Osteoblast (primary cell): ENCODE measurements around the gene SIAE. TPM values are rescaled to one million over a fixed set of nuclear protein-coding genes. Genes with fewer than 3 reads are reported as not detected.

Experiments used
- DNase-seq: peaks from one replicate; pipeline ENCODE4 v3.0.0; 2011; ENCODE audit warnings: low spot score, mixed read lengths; ENCODE audit not compliant: insufficient read length; ENCODE audit errors: missing footprints
- H2AFZ ChIP-seq: 2 replicates; pipeline ENCODE4 v1.6.0; 2011; ENCODE audit warnings: mild to moderate bottlenecking, low read length
- H3K27ac ChIP-seq: 2 replicates; pipeline ENCODE4 v1.5.1; 2011; ENCODE audit warnings: mild to moderate bottlenecking, low read depth, low read length, moderate library complexity
- H3K27me3 ChIP-seq: 2 replicates; pipeline ENCODE4 v1.6.0; 2012; ENCODE audit warnings: mild to moderate bottlenecking, control low read depth, inconsistent platforms, low read length, moderate library complexity; ENCODE audit not compliant: insufficient read depth
- H3K36me3 ChIP-seq: 2 replicates; pipeline ENCODE4 v1.5.1; 2011; ENCODE audit warnings: mild to moderate bottlenecking, low read length, control low read depth, moderate library complexity; ENCODE audit not compliant: insufficient read depth
- H3K4me1 ChIP-seq: 2 replicates; pipeline ENCODE4 v1.5.1; 2011; ENCODE audit warnings: mild to moderate bottlenecking, low read length, control low read depth, moderate library complexity; ENCODE audit not compliant: insufficient read depth
- H3K4me2 ChIP-seq: 2 replicates; pipeline ENCODE4 v1.6.0; 2011; ENCODE audit warnings: mild to moderate bottlenecking, low read length; ENCODE audit not compliant: insufficient read depth
- H3K4me3 ChIP-seq: fragments of 200-600 bp; sonication (generic); 3 replicates; pipeline ENCODE4 v1.5.1; 2012; ENCODE audit warnings: mild to moderate bottlenecking, low read length, inconsistent platforms; ENCODE audit not compliant: insufficient read depth
- H3K79me2 ChIP-seq: 2 replicates; pipeline ENCODE4 v1.6.0; 2012; ENCODE audit warnings: mild to moderate bottlenecking, low read length, control low read depth, inconsistent platforms; ENCODE audit not compliant: insufficient read depth
- H3K9me3 ChIP-seq: 2 replicates; pipeline ENCODE4 v1.5.1; 2011; ENCODE audit warnings: low read depth, low read length, control low read depth
- H4K20me1 ChIP-seq: 2 replicates; pipeline ENCODE4 v1.6.0; 2012; ENCODE audit warnings: mild to moderate bottlenecking, low read length, control low read depth; ENCODE audit not compliant: insufficient read depth
- total RNA-seq: library from RNA; depleted of rRNA; stranded (reverse); fragments of >200 nt; gene quantifications from 2 replicates; pipeline ENCODE4 v1.2.3, GENCODE V29; 2012
- TF ChIP-seq, protein P1 (sequence below): IDR thresholded peaks from 2 replicates; pipeline ENCODE4 v1.5.1; 2011; ENCODE audit warnings: mild to moderate bottlenecking, low read depth, low read length, moderate library complexity; ENCODE audit errors: extremely low read depth

SIAE gene
- total RNA-seq, 1 donor, result 10.5 TPM

DNA sequence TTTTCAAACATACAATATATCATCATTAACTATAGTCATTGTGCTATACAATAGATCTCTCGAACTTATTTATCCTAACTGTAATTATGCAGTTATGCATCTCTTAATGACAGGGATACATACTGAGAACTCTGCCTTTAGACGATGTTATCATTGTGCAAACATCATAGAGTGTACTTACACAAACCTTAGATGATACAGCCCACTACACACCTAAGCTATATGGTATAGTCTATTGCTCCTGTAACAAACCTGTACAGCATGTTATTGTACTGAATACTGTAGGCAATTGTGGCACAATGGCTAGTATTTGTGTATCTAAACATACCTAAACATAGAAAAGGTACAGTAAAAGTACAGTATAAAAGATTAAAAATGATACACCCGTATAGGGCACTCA lies 38.9 kb upstream of the SIAE start:
- H3K4me1 ChIP-seq, result peaks cover under 1% of the 10 kb centered on the region
- no peaks in the 10 kb centered on the region for H4K20me1 ChIP-seq
- no peak overlapping the region for H3K4me2 ChIP-seq
- H3K9me3 ChIP-seq, result no peaks in the 10 kb centered on the region
- TF ChIP-seq, protein P1, sequence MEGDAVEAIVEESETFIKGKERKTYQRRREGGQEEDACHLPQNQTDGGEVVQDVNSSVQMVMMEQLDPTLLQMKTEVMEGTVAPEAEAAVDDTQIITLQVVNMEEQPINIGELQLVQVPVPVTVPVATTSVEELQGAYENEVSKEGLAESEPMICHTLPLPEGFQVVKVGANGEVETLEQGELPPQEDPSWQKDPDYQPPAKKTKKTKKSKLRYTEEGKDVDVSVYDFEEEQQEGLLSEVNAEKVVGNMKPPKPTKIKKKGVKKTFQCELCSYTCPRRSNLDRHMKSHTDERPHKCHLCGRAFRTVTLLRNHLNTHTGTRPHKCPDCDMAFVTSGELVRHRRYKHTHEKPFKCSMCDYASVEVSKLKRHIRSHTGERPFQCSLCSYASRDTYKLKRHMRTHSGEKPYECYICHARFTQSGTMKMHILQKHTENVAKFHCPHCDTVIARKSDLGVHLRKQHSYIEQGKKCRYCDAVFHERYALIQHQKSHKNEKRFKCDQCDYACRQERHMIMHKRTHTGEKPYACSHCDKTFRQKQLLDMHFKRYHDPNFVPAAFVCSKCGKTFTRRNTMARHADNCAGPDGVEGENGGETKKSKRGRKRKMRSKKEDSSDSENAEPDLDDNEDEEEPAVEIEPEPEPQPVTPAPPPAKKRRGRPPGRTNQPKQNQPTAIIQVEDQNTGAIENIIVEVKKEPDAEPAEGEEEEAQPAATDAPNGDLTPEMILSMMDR, result no peak
- no peaks in the 10 kb centered on the region for H3K79me2 ChIP-seq
- no peak overlapping the region for H2AFZ ChIP-seq
- H3K4me3 ChIP-seq, result no peak overlapping the region
- DNase-seq, result no peak
- H3K36me3 ChIP-seq, result no peaks in the 10 kb centered on the region
- no peak overlapping the region for H3K27ac ChIP-seq
- peaks cover 17% of the 10 kb centered on the region for H3K27me3 ChIP-seq

DNA sequence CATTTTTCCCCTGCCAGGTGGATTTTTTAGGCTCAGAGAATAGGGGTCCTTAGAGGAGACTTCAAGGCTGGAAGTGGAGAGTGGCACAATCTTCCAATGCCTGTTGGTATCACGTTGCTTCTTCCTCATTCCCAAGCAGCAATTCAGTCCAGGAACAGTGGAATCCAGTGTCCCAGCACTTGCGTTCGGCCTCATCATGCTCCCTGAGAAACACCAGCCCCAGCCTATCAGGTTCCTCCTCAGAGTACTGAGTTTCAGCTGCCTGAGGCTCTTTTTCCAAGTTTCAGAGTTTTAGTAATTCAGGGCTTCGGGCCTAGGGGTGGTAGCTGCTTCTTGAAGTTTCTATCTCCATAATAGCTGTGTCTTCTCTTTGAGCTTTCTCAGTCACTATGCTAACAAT lies 34.3 kb upstream of the SIAE start:
- Histone ChIP-seq H3K36me3 (no peaks in the 10 kb centered on the region), H3K27me3 (peaks cover 6% of the 10 kb centered on the region), H4K20me1 (no peaks in the 10 kb centered on the region), H3K9me3 (no peaks in the 10 kb centered on the region), H2AFZ (no peak overlapping the region), H3K79me2 (no peaks in the 10 kb centered on the region), H3K27ac (no peak overlapping the region), H3K4me1 (no peaks in the 10 kb centered on the region), H3K4me2 (no peak overlapping the region), H3K4me3 (no peak overlapping the region)
- TF ChIP-seq, protein P1, result no peak
- DNase-seq, result no peak

DNA sequence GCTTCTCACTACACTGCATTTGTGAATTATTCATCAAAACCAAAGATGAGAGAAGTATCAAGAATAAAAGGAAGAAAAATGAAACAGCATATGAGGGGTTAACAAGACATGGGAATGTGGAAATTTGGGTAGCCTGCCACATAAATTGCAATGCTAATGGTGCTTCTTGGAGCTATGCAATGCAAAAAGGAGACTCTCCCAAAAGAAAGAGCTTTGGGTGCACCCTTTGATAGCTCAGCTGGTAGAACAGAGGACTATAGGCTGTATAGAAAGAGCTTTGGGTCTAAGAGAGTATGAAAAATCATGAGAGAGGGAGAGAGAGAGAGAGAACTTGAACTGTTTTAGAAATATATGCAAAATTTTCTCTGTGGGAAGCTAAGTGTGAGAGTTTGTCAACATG lies 26.5 kb upstream of the SIAE start:
- H3K9me3 ChIP-seq, result no peaks in the 10 kb centered on the region
- H3K79me2 ChIP-seq, result no peaks in the 10 kb centered on the region
- no peaks in the 10 kb centered on the region for H3K36me3 ChIP-seq
- H2AFZ ChIP-seq, result no peak overlapping the region
- no peak overlapping the region for H3K27ac ChIP-seq
- TF ChIP-seq, protein P1, result no peak
- no peaks in the 10 kb centered on the region for H4K20me1 ChIP-seq
- no peak for DNase-seq
- H3K27me3 ChIP-seq, result no peaks in the 10 kb centered on the region
- H3K4me1 ChIP-seq, result no peaks in the 10 kb centered on the region
- no peak overlapping the region for H3K4me2 ChIP-seq
- H3K4me3 ChIP-seq, result no peak overlapping the region

DNA sequence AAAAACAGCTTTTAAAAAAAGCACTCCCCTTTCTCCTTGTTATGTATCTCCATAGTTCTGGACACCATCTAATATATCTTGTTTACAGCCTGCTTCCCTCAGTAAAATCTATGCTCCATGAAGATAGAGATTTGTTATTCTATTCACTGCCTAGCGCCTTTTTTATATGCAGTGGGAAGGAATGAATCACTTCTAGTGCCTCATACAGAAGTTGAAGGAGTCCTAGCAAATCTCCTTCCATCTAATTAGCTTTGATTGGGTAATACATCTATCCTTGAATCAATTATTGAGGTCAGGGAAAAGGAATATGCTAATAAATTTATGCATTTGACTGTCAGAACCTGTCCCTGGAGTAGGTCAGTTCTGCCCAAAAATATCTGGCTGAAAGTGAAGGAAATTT lies 26.0 kb upstream of the SIAE start:
- Histone ChIP-seq H3K36me3 (no peaks in the 10 kb centered on the region), H3K4me2 (no peak overlapping the region)
- TF ChIP-seq, protein P1, result no peak

More for the DNA sequence above, 26.0 kb upstream of the SIAE start:
- no peak for DNase-seq
- H3K4me3 ChIP-seq, result no peak overlapping the region
- no peaks in the 10 kb centered on the region for H3K9me3 ChIP-seq
- no peaks in the 10 kb centered on the region for H3K79me2 ChIP-seq
- H4K20me1 ChIP-seq, result no peaks in the 10 kb centered on the region
- H3K27me3 ChIP-seq, result no peaks in the 10 kb centered on the region
- H2AFZ ChIP-seq, result no peak overlapping the region
- H3K27ac ChIP-seq, result no peak overlapping the region
- no peaks in the 10 kb centered on the region for H3K4me1 ChIP-seq
